Epithelial cell of prostate (primary cell): ENCODE data around the gene SYTL3.
A peak's percentile ranks its signal among the peaks of the same experiment; 100 is the strongest.
"Not testable (repeated sequence)": the region's sequence is repeated elsewhere in the genome, so short reads cannot be mapped to it uniquely, and the experiment has no call there.

Experiments
- DNase-seq: peaks from one replicate; pipeline ENCODE4 v3.0.0-alpha.2; 2011; ENCODE audit warnings: low read depth, low spot score
- H3K27ac ChIP-seq: fragments of 450-650 bp; 2 replicates; pipeline ENCODE4 v1.5.1; 2017; ENCODE audit warnings: mild to moderate bottlenecking

The SYTL3 gene

DNA sequence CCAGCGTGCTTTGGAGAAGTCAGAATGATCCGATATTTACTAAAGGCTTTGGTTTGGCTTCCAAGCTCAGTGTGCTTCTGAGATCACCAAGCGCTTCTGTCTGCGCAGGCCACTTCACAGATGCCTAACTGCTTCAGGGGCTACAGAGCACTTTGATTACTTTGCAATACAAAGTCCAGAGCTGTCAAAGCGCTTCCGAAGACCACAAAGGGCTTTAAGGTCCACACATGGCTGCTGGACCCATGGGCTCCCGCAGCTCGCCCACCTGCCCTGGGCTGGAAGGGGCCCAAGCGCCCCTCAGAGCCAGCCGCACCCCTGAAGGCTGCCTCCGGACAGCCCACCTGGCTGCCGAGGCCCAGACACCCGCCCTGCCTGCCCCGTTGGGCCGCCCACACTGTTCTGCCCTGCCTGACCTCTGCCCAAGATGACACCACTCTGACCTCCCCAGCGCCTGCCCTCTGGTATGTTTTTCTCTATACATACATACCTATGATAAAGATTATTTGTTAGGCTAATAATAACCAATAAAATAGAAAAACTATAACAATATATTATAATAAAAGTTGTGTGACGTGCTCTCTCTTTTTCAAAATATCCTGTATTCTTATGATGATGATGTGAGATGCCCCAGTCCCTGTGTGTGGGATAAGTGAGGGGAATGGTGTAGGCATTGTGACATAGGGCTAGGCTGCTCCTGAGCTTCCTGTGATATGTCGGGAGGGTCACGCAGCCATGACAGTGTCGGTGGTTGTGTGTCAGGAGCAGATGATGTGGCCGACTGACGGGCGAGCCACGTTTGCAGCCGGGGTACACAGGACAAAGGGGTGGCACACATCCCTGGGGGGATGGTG, 27.9 kb upstream of the SYTL3 start:
- H3K27ac ChIP-seq, result no peak overlapping the region
- DNase-seq, result no peak

GRCh38 chr6:158622545-158623190, 27.2 kb upstream of the SYTL3 start:
- H3K27ac ChIP-seq, result no peak overlapping the region
- no peak for DNase-seq

- H3K27ac ChIP-seq, result no peak overlapping the region
- DNase-seq, result no peak
These were observed 24.9 kb upstream of the SYTL3 start for GRCh38 chr6:158624684-158625682.

DNA sequence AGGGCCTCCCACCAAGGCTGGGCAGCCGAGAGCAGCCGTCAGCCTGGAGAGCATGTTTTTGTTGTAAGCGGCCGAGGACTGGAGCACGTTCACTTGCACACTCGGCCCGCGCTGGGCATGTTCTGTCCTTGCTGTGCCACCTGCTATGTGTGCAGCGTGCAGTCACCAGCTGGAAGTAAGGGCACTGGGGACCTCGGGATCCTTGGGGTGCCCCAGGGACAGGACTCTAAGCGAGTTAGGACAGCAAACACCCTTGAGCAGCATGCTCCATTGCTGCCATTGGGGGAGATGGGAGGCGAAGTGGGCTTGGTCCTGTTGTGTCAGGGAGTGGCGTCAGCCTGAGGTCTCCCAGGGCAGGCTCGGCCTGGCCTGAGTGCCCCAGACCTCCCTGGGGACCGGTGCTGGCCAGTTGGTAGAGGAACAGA, 24.0 kb upstream of the SYTL3 start:
- no peak for DNase-seq
- no peak overlapping the region for H3K27ac ChIP-seq

GRCh38 chr6:158626360-158627167, 23.3 kb upstream of the SYTL3 start:
- no peak for DNase-seq
- H3K27ac ChIP-seq, result no peak overlapping the region

- no peak overlapping the region for H3K27ac ChIP-seq
- DNase-seq, result no peak
These were observed 22.5 kb upstream of the SYTL3 start for GRCh38 chr6:158627168-158627939.

- no peak for DNase-seq
- H3K27ac ChIP-seq, result no peak overlapping the region
These were observed 22.0 kb upstream of the SYTL3 start for GRCh38 chr6:158627940-158628211.

- DNase-seq, result no peak
These were observed 21.3 kb upstream of the SYTL3 start for GRCh38 chr6:158628542-158628941.

GRCh38 chr6:158629367-158630221, 20.3 kb upstream of the SYTL3 start:
- no peak overlapping the region for H3K27ac ChIP-seq
- no peak for DNase-seq

More at GRCh38 chr6:158628542-158628941, 21.3 kb upstream of the SYTL3 start:
- no peak overlapping the region for H3K27ac ChIP-seq

GRCh38 chr6:158630938-158631616, 18.8 kb upstream of the SYTL3 start:
- DNase-seq, result no peak
- peak overlapping the region; percentile 49 for H3K27ac ChIP-seq

GRCh38 chr6:158631678-158632537, 17.9 kb upstream of the SYTL3 start:
- H3K27ac ChIP-seq, result peak overlapping the region; percentile 49

GRCh38 chr6:158632538-158633119, 17.2 kb upstream of the SYTL3 start:
- not testable (repeated sequence) for DNase-seq
- peak overlapping the region; percentile 49 for H3K27ac ChIP-seq

More at GRCh38 chr6:158631678-158632537, 17.9 kb upstream of the SYTL3 start:
- no peak for DNase-seq

- no peak for DNase-seq
- H3K27ac ChIP-seq, result peak overlapping the region; percentile 49
These were observed 16.7 kb upstream of the SYTL3 start for GRCh38 chr6:158633127-158633526.

DNA sequence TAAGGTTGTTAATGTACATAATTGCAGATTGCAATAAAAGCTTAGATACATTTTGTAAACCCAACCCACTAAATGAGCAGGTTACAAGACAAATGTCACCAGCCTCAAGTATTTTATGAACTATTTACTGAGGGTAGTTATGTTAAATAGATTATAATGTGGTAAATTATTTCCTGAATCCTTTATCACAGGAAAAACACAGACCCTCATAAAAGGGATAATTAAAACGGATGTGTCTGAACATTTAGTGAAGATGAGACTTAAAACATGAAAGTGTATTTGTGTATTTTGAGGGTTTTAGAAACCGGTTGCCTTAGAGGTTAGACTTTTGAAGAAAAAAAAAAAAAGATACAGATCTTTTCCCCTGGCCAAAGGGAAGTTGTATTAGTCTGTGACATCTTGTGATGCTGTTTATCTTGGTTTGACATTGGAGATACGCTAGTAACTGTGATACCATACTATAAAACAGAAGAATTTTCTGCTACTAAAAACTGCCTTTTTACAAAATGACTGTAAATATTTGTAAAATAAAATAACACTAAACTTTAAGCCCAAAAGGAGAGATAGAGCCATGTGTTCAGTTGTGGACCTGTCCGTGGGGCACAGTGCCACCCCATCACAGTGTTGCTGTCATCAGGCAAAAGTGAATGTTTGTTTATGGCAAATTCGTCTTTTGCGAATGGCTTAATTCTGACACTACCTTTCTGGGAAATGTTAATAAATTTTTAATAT, 15.0 kb upstream of the SYTL3 start:
- DNase-seq, result no peak
- no peak overlapping the region for H3K27ac ChIP-seq

DNA sequence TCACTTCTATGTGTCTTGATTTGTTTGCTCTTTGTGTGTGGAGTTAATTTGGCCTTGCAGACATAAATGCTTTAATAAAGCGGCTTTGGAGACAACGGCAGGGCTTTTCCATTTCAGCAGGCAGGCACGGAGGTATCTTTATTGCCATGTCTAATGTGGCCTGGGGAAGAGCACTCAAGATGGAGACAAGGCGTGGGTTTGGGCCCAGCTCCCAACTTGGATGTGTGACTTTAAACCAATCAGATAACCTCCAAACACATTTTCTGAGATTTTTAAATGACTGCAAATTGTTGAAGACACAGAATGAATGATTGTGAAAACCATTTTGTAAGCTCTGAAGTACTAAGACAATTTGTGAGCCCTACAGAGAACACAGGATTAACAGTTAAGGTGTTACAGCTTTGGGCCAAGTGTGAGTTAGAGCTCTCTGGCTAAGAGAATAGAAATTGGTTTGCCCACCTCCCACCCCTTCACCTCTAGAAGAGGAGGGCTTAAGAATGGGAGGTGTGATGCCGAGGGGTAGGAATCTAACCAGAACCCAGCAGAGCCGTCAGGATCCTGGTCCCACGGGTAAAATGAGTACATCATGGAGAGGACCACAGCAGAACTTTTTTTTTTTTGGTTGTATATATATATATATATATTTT, 14.3 kb upstream of the SYTL3 start:
- no peak overlapping the region for H3K27ac ChIP-seq
- DNase-seq, result no peak
